IMR-90 (cell line): ENCODE measurements around the gene ZNF521. TPM values are rescaled to one million over a fixed set of nuclear protein-coding genes. Genes with fewer than 3 reads are reported as not detected.

Source experiments
- ATAC-seq: fragments of 200-7000 bp; cut with Tn5 transposase; 2 replicates; pipeline ENCODE4 v1.9.1; 2020; ENCODE audit warnings: low read depth, mild to moderate bottlenecking, moderate library complexity
- BruUV-seq: library from RNA; stranded (reverse); fragments of 400-500 nt; replicated peaks from 2 replicates; lab custom pipeline; 2021; lab: Mats Ljungman, UMichigan
- CTCF ChIA-PET: fragments of 300-600 bp; formaldehyde crosslinking; extraction: SDS; loops from one replicate; lab custom pipeline; 2021; ENCODE audit warnings: antibody characterized with exemption; lab: Yijun Ruan, JAX
- POLR2A ChIA-PET: fragments of 300-600 bp; sonication (Branson Sonifier 250); formaldehyde crosslinking; loops from one replicate; lab custom pipeline; 2022; ENCODE audit warnings: antibody characterized with exemption; ENCODE audit not compliant: unreplicated experiment; lab: Charles Lee
- DNase-seq: peaks from one replicate; pipeline ENCODE4 v3.0.0; 2013
- H2AFZ ChIP-seq: replicated peaks from 2 replicates; pipeline ENCODE3; 2013; ENCODE audit warnings: low read length, mild to moderate bottlenecking; ENCODE audit not compliant: poor library complexity
- H2AK5ac ChIP-seq: 2 replicates; pipeline ENCODE4 v1.6.1; 2013; ENCODE audit warnings: low read depth, low read length, inconsistent platforms
- H2AK9ac ChIP-seq: replicated peaks from 2 replicates; pipeline ENCODE3; 2013; ENCODE audit warnings: mild to moderate bottlenecking, low read depth, low read length, moderate library complexity; ENCODE audit not compliant: poor library complexity
- H2BK120ac ChIP-seq: 2 replicates; pipeline ENCODE4 v1.6.1; 2013; ENCODE audit warnings: low read depth, low read length, inconsistent platforms
- H2BK15ac ChIP-seq: 3 replicates; pipeline ENCODE4 v1.6.1; 2013; ENCODE audit warnings: low read depth, low read length, inconsistent platforms
- H2BK20ac ChIP-seq: 2 replicates; pipeline ENCODE4 v1.6.1; 2013; ENCODE audit warnings: low read depth, mild to moderate bottlenecking, inconsistent platforms, low read length, moderate library complexity
- H2BK5ac ChIP-seq: 2 replicates; pipeline ENCODE4 v1.6.1; 2013; ENCODE audit warnings: mild to moderate bottlenecking, low read depth, low read length, inconsistent platforms; ENCODE audit not compliant: poor library complexity, severe bottlenecking
- H3K14ac ChIP-seq: replicated peaks from 2 replicates; pipeline ENCODE4 v1.6.1; 2013; ENCODE audit warnings: low read depth, low read length, inconsistent platforms
- H3K18ac ChIP-seq: 2 replicates; pipeline ENCODE4 v1.6.1; 2013; ENCODE audit warnings: low read depth, low read length, control low read depth
- H3K23ac ChIP-seq: 2 replicates; pipeline ENCODE4 v1.6.1; 2013; ENCODE audit warnings: low read depth, low read length, inconsistent platforms
- H3K27ac ChIP-seq: 2 replicates; pipeline ENCODE4 v1.5.1; 2013; ENCODE audit warnings: mild to moderate bottlenecking, control low read depth, low read length; ENCODE audit not compliant: insufficient read depth
- H3K27me3 ChIP-seq: 2 replicates; pipeline ENCODE4 v1.6.1; 2013; ENCODE audit warnings: low read length; ENCODE audit not compliant: control insufficient read depth, insufficient read depth
- H3K36me3 ChIP-seq: 2 replicates; pipeline ENCODE4 v1.6.1; 2013; ENCODE audit warnings: low read length, mixed read lengths; ENCODE audit not compliant: control insufficient read depth, insufficient read depth
- H3K4ac ChIP-seq: 2 replicates; pipeline ENCODE4 v1.6.1; 2013; ENCODE audit warnings: low read depth, low read length, inconsistent platforms
- H3K4me1 ChIP-seq: 2 replicates; pipeline ENCODE4 v1.6.1; 2013; ENCODE audit warnings: low read length, mixed read lengths; ENCODE audit not compliant: control insufficient read depth, insufficient read depth
- H3K4me2 ChIP-seq: 2 replicates; pipeline ENCODE4 v1.6.1; 2013; ENCODE audit warnings: low read depth, mild to moderate bottlenecking, control low read depth, low read length, moderate library complexity
- H3K4me3 ChIP-seq: 2 replicates; pipeline ENCODE4 v1.5.1; 2013; ENCODE audit warnings: low read depth, mild to moderate bottlenecking, control low read depth, low read length, moderate library complexity; ENCODE audit not compliant: insufficient read depth
- H3K56ac ChIP-seq: 2 replicates; pipeline ENCODE4 v1.6.1; 2013; ENCODE audit warnings: low read length, inconsistent platforms; ENCODE audit not compliant: insufficient read depth; ENCODE audit errors: extremely low read depth
- H3K79me1 ChIP-seq, 2 experiments: 2 replicates each; pipeline ENCODE4 v1.6.1; 2013; ENCODE audit warnings: low read length in 2 of 2, inconsistent platforms in 1 of 2, low read depth in 1 of 2
- H3K9ac ChIP-seq: 2 replicates; pipeline ENCODE4 v1.6.1; 2013; ENCODE audit warnings: low read depth, low read length, control low read depth
- H3K9me1 ChIP-seq: 2 replicates; pipeline ENCODE4 v1.6.1; 2013; ENCODE audit warnings: low read length, inconsistent platforms; ENCODE audit not compliant: insufficient read depth
- H3K9me3 ChIP-seq: 2 replicates; pipeline ENCODE4 v1.6.1; 2013; ENCODE audit warnings: low read length; ENCODE audit not compliant: control insufficient read depth, insufficient read depth
- H4K20me1 ChIP-seq: 2 replicates; pipeline ENCODE4 v1.6.1; 2013; ENCODE audit warnings: low read length, inconsistent platforms; ENCODE audit not compliant: insufficient read depth
- H4K5ac ChIP-seq: 2 replicates; pipeline ENCODE4 v1.6.1; 2013; ENCODE audit warnings: mild to moderate bottlenecking, low read depth, low read length, control low read depth
- H4K8ac ChIP-seq, 2 experiments: 2 replicates each; pipeline ENCODE4 v1.6.1; 2013; ENCODE audit warnings: low read depth in 2 of 2, low read length in 2 of 2, control low read depth in 1 of 2, inconsistent platforms in 1 of 2
- H4K91ac ChIP-seq: 2 replicates; pipeline ENCODE4 v1.6.1; 2013; ENCODE audit warnings: low read depth, low read length, inconsistent platforms; ENCODE audit not compliant: insufficient read depth
- BHLHE40 ChIP-seq: fragments of 150-350 bp; IDR thresholded peaks from 2 replicates; pipeline ENCODE4 v1.6.1; 2016; ENCODE audit warnings: mild to moderate bottlenecking, low read depth, low read length
- CEBPB ChIP-seq: IDR thresholded peaks from 2 replicates; pipeline ENCODE4 v1.6.1; 2012; ENCODE audit warnings: low read depth, low read length, improper control_type of control experiment
- CHD1 ChIP-seq: IDR thresholded peaks from 2 replicates; pipeline ENCODE4 v1.6.1; 2012; ENCODE audit warnings: low read depth, low read length, improper control_type of control experiment
- CTCF ChIP-seq: conservative IDR thresholded peaks from 2 replicates; pipeline ENCODE4 v1.5.1; 2012; ENCODE audit warnings: mild to moderate bottlenecking, low read depth, low read length, improper control_type of control experiment
- FOS ChIP-seq: fragments of 150-350 bp; IDR thresholded peaks from 2 replicates; pipeline ENCODE4 v1.6.1; 2016; ENCODE audit warnings: low read depth, low read length
- MAFK ChIP-seq: IDR thresholded peaks from 2 replicates; pipeline ENCODE4 v1.6.1; 2012; ENCODE audit warnings: low read depth, low read length, improper control_type of control experiment
- MAZ ChIP-seq: IDR thresholded peaks from 2 replicates; pipeline ENCODE4 v1.6.1; 2012; ENCODE audit warnings: low read depth, mild to moderate bottlenecking, low read length, improper control_type of control experiment, moderate library complexity, borderline replicate concordance
- MXI1 ChIP-seq: IDR thresholded peaks from 2 replicates; pipeline ENCODE4 v1.6.1; 2012; ENCODE audit warnings: low read depth, mild to moderate bottlenecking, low read length, moderate library complexity, borderline replicate concordance
- NFE2L2 ChIP-seq: fragments of 150-350 bp; IDR thresholded peaks from 2 replicates; pipeline ENCODE4 v1.6.1; 2016; ENCODE audit warnings: low read depth, mild to moderate bottlenecking, low read length
- POLR2A ChIP-seq: IDR thresholded peaks from 2 replicates; pipeline ENCODE4 v1.6.1; 2012; ENCODE audit warnings: mild to moderate bottlenecking, low read depth, low read length
- RAD21 ChIP-seq: IDR thresholded peaks from 2 replicates; pipeline ENCODE4 v1.6.1; 2012; ENCODE audit warnings: low read length, improper control_type of control experiment
- RCOR1 ChIP-seq: IDR thresholded peaks from 2 replicates; pipeline ENCODE4 v1.6.1; 2012; ENCODE audit warnings: mild to moderate bottlenecking, low read length, improper control_type of control experiment; ENCODE audit not compliant: insufficient replicate concordance
- RFX5 ChIP-seq: IDR thresholded peaks from 2 replicates; pipeline ENCODE4 v1.8.0; 2012; ENCODE audit warnings: low read depth, mild to moderate bottlenecking, low read length, moderate library complexity
- SMC3 ChIP-seq: fragments of 150-350 bp; IDR thresholded peaks from 2 replicates; pipeline ENCODE4 v1.6.1; 2016; ENCODE audit warnings: low read depth, mild to moderate bottlenecking, antibody characterized with exemption, low read length, moderate library complexity
- USF2 ChIP-seq: fragments of 150-350 bp; IDR thresholded peaks from 2 replicates; pipeline ENCODE4 v1.6.1; 2017; ENCODE audit warnings: mild to moderate bottlenecking, antibody characterized with exemption, low read length, low read depth
- WGBS, 2 experiments: methylation state at CpG; one replicate each; pipeline versions ENCODE4 v1.1.5 to v1.1.7; 2013; ENCODE audit warnings: missing lambda C conversion rate in 2 of 2; ENCODE audit not compliant: insufficient read length in 1 of 2; ENCODE audit errors: extremely low coverage in 2 of 2; 5-methylcytosine and 5-hydroxymethylcytosine counted together
- dilution Hi-C: fragments of 300-500 bp; cut with HindIII; formaldehyde crosslinking; loops from one replicate; pipeline ENCODE4 v1.14.3; 2018; ENCODE audit warnings: low sequenced_read_pairs; ENCODE audit not compliant: unreplicated experiment
- in situ Hi-C: fragments of 300-500 bp; cut with MboI; formaldehyde crosslinking; loops from 3 replicates; pipeline ENCODE4 v1.14.3; 2019; ENCODE audit warnings: low sequenced_read_pairs, inconsistent platforms, mixed read lengths
- intact Hi-C: fragments of 100-400 bp; cut with micrococcal nuclease; formaldehyde crosslinking; loops from 2 replicates; pipeline ENCODE4 v1.10.0; 2022
- polyA plus RNA-seq, 3 experiments: library from polyadenylated mRNA; depleted of rRNA; stranded (reverse); fragments of >200 nt; gene quantifications; 2 replicates each; pipeline ENCODE4 v1.2.3, GENCODE V29; 2012; ENCODE audit warnings: low replicate concordance in 1 of 3
- total RNA-seq: library from RNA; depleted of rRNA; stranded (reverse); fragments of >200 nt; gene quantifications from 2 replicates; pipeline ENCODE4 v1.2.3, GENCODE V29; 2012
- TF ChIP-seq, protein P1 (sequence below): fragments of 150-350 bp; IDR thresholded peaks from 2 replicates; pipeline ENCODE4 v1.6.1; 2016; ENCODE audit warnings: low read depth, mild to moderate bottlenecking, low read length, moderate library complexity, borderline replicate concordance

The ZNF521 gene
- total and polyA plus RNA-seq, 2 of the 4 experiments (the other 2 are of a cell fraction) = 21.5 to 59.3 TPM

- ATAC-seq = peak; percentile 40; the same call in 1 of the 2 replicates
- CTCF ChIA-PET = no interaction called here
- BruUV-seq = no TSS peak
- intact Hi-C loops (no loop called here), in situ Hi-C loops (no loop called here), dilution Hi-C loops (no loop called here)
- no peak overlapping the region for H3K27ac ChIP-seq
- POLR2A ChIA-PET = no interaction called here
- H3K9ac ChIP-seq = no peak overlapping the region
- H2BK120ac ChIP-seq = no peak overlapping the region
- H4K8ac ChIP-seq = no peak overlapping the region
- TF ChIP-seq RCOR1 (no peak), CHD1 (no peak), MAFK (no peak), RAD21 (no peak), CEBPB (no peak), MXI1 (no peak), SMC3 (no peak), USF2 (no peak), BHLHE40 (no peak), CTCF (no peak), RFX5 (no peak), MAZ (no peak), FOS (no peak), NFE2L2 (no peak), POLR2A (no peak)
- TF ChIP-seq, protein P1, sequence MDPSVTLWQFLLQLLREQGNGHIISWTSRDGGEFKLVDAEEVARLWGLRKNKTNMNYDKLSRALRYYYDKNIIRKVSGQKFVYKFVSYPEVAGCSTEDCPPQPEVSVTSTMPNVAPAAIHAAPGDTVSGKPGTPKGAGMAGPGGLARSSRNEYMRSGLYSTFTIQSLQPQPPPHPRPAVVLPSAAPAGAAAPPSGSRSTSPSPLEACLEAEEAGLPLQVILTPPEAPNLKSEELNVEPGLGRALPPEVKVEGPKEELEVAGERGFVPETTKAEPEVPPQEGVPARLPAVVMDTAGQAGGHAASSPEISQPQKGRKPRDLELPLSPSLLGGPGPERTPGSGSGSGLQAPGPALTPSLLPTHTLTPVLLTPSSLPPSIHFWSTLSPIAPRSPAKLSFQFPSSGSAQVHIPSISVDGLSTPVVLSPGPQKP = no peak
- no peak overlapping the region for H2BK20ac ChIP-seq
- no peak overlapping the region for H3K4me3 ChIP-seq
- no peak overlapping the region for H3K4me2 ChIP-seq
- no peak overlapping the region for H4K91ac ChIP-seq
- H2AK5ac ChIP-seq = no peak overlapping the region
- H3K56ac ChIP-seq = no peak overlapping the region
- H3K4me1 ChIP-seq = peaks cover 2% of the 10 kb centered on the region; the same call in 1 of the 2 replicates
- H3K14ac ChIP-seq = no peak overlapping the region
- peaks cover 2% of the 10 kb centered on the region; the same call in 1 of the 2 replicates for H3K36me3 ChIP-seq
- no peak overlapping the region for H3K18ac ChIP-seq
- H3K27me3 ChIP-seq = no peaks in the 10 kb centered on the region
- 0% methylated on average over 1 of the region's 7 CpGs; no CpG with 5 or more reads in 1 of the 2 experiments for WGBS, 2 experiments
- H3K4ac ChIP-seq = no peak overlapping the region
- H2AFZ ChIP-seq = no peak overlapping the region
- no peak overlapping the region for H2BK15ac ChIP-seq
- 0 out of 2 replicates have a peak, but pooled peaks cover 4% of the 10 kb centered on the region for H3K9me1 ChIP-seq
- DNase-seq = no peak
- H3K23ac ChIP-seq = no peak overlapping the region
- H2BK5ac ChIP-seq = no peak overlapping the region
- no peak overlapping the region for H2AK9ac ChIP-seq
- H3K79me1 ChIP-seq = no peaks in the 10 kb centered on the region
- no peaks in the 10 kb centered on the region for H3K9me3 ChIP-seq
- no peak overlapping the region for H4K5ac ChIP-seq
- H4K20me1 ChIP-seq = no peaks in the 10 kb centered on the region
Observed at GRCh38 chr18:25057491-25058050, 294.4 kb downstream of the ZNF521 start.
